Measurements from ENCODE around the gene DUOX1.

GRCh38 chr15:45187578-45187893, 57.7 kb downstream of the DUOX1 start:
- TF ChIP-seq POU2F2 (IDR thresholded peaks at IDR 0.05; ENCODE audit: low read depth, low read length) (no peak), POLR2A (IDR thresholded peaks at IDR 0.05; ENCODE audit: low read depth, low read length) (no peak), POLR2AphosphoS5 (IDR thresholded peaks at IDR 0.05; ENCODE audit: low read depth, low read length) (no peak), TAF1 (IDR thresholded peaks at IDR 0.05; ENCODE audit: low read depth, low read length) (no peak), SPI1 (IDR thresholded peaks at IDR 0.05; ENCODE audit: low read depth, low read length) (no peak)

All from GM12891 (cell line).